SK-N-SH treated with all-trans-retinoic acid at 6 μM for 48 hours (cell line): ENCODE data around the gene BAG3.

ENCODE experiments used
- ARNTL ChIP-seq: fragments of 450-650 bp; formaldehyde crosslinking; IDR thresholded peaks from 2 replicates; pipeline ENCODE4 v1.5.0; 2020; ENCODE audit warnings: low read depth, mild to moderate bottlenecking, moderate library complexity, borderline replicate concordance
- CREB5 ChIP-seq: fragments of 250-450 bp; sonication (Bioruptor Pico); IDR thresholded peaks from 2 replicates; pipeline ENCODE4 v1.5.1; 2020; ENCODE audit warnings: low read depth, mild to moderate bottlenecking, moderate library complexity
- SNAI2 ChIP-seq: fragments of 250-450 bp; sonication (Bioruptor Pico); IDR thresholded peaks from 2 replicates; pipeline ENCODE4 v1.5.0; 2020; ENCODE audit warnings: mild to moderate bottlenecking, moderate library complexity
- ZFP3 ChIP-seq: fragments of 250-450 bp; sonication (Bioruptor Pico); IDR thresholded peaks from 2 replicates; pipeline ENCODE4 v1.5.0; 2020; ENCODE audit warnings: mild to moderate bottlenecking, moderate library complexity
- ZFP30 ChIP-seq: fragments of 450-650 bp; formaldehyde crosslinking; IDR thresholded peaks from 2 replicates; pipeline ENCODE4 v1.5.0; 2022; ENCODE audit warnings: mild to moderate bottlenecking, moderate library complexity
- ZNF70 ChIP-seq: fragments of 450-650 bp; formaldehyde crosslinking; IDR thresholded peaks from 2 replicates; pipeline ENCODE4 v1.5.0; 2020; ENCODE audit warnings: mild to moderate bottlenecking, moderate library complexity

- TF ChIP-seq SNAI2 (CRISPR knock-in tag) (no peak), ZFP30 (no peak), ZFP3 (CRISPR knock-in tag) (no peak), ARNTL (CRISPR knock-in tag) (no peak), CREB5 (CRISPR knock-in tag) (no peak), ZNF70 (CRISPR knock-in tag) (no peak)
Measured at GRCh38 chr10:119713744-119714483, 62.7 kb downstream of the BAG3 start.
